A549 (cell line): ENCODE results near the gene RACGAP1. TPM values are rescaled to one million over a fixed set of nuclear protein-coding genes. Genes with fewer than 3 reads are reported as not detected.

ENCODE experiments used
- ATAC-seq, 2 experiments: fragments of 200-7000 bp in 1 of 2; fragments of >200 bp in 1 of 2; cut with Nextera tagmentation in 1 of 2; cut with Tn5 transposase in 1 of 2; 3 replicates each; pipeline versions ENCODE4 v1.8.0 to v1.9.1; 2018 to 2020; ENCODE audit warnings: mild to moderate bottlenecking in 1 of 2, moderate library complexity in 1 of 2
- CTCF ChIA-PET: fragments of 300-600 bp; sonication (Branson Sonifier 250); formaldehyde crosslinking; extraction: SDS; loops from one replicate; lab custom pipeline; 2021; ENCODE audit warnings: antibody characterized with exemption, inconsistent platforms; lab: Yijun Ruan, JAX
- POLR2A ChIA-PET: fragments of 350-600 bp; formaldehyde crosslinking; extraction: SDS; loops from one replicate; lab custom pipeline; 2021; ENCODE audit warnings: antibody characterized with exemption, inconsistent platforms; lab: Yijun Ruan, JAX
- DNase-seq, 2 experiments: peaks; one replicate each; pipeline versions ENCODE4 v3.0.0 to v3.0.0-alpha.2; 2011 to 2016; ENCODE audit warnings: low read depth in 1 of 2, low spot score in 1 of 2
- FAIRE-seq: peaks from 2 replicates; lab custom pipeline; 2011; peaks lifted over from hg19 to GRCh38; lab: Jason Lieb, UNC
- H3K27ac ChIP-seq, 2 experiments: fragments of >200 bp; sonication (Bioruptor Twin); formaldehyde crosslinking; 3 replicates each; pipeline ENCODE4 v1.5.1; 2016 to 2017
- H3K4me1 ChIP-seq: fragments of >200 bp; sonication (Bioruptor Twin); formaldehyde crosslinking; 3 replicates; pipeline ENCODE4 v1.6.1; 2016
- H3K4me2 ChIP-seq: fragments of >200 bp; sonication (Bioruptor Twin); formaldehyde crosslinking; 3 replicates; pipeline ENCODE4 v1.6.1; 2016
- H3K4me3 ChIP-seq: fragments of >200 bp; sonication (Bioruptor Twin); formaldehyde crosslinking; 3 replicates; pipeline ENCODE4 v1.5.1; 2016
- H3K9me3 ChIP-seq: fragments of >200 bp; sonication (Bioruptor Twin); formaldehyde crosslinking; 3 replicates; pipeline ENCODE4 v1.6.1; 2016
- ATOH8 ChIP-seq: fragments of 250-450 bp; sonication (Bioruptor Pico); IDR thresholded peaks from 2 replicates; pipeline ENCODE4 v1.5.0; 2020; ENCODE audit warnings: low read depth, mild to moderate bottlenecking, moderate library complexity
- BHLHE40 ChIP-seq: IDR thresholded peaks from 2 replicates; pipeline ENCODE4 v1.6.1; 2012; ENCODE audit warnings: low read depth, low read length, inconsistent platforms
- CHD4 ChIP-seq: fragments of 200-600 bp; sonication (generic); IDR thresholded peaks from 2 replicates; pipeline ENCODE4 v1.6.1; 2016; ENCODE audit warnings: antibody characterized with exemption, mild to moderate bottlenecking, borderline replicate concordance
- E2F6 ChIP-seq: IDR thresholded peaks from 2 replicates; pipeline ENCODE4 v1.6.1; 2012; ENCODE audit warnings: low read depth, borderline replicate concordance
- ELK1 ChIP-seq: fragments of 150-350 bp; IDR thresholded peaks from 2 replicates; pipeline ENCODE4 v1.6.1; 2014; ENCODE audit warnings: low read depth, mild to moderate bottlenecking, low read length
- EP300 ChIP-seq, 2 experiments: fragments of >200 bp; sonication (Bioruptor Twin); formaldehyde crosslinking; IDR thresholded peaks; 2 replicates in 1 of 2; 3 replicates in 1 of 2; pipeline ENCODE4 v1.6.1; 2016 to 2017
- FOSB ChIP-seq: fragments of 250-450 bp; sonication (Bioruptor Pico); IDR thresholded peaks from 2 replicates; pipeline ENCODE4 v1.5.0; 2020; ENCODE audit warnings: mild to moderate bottlenecking, moderate library complexity
- FOSL2 ChIP-seq, 2 experiments: fragments of 450-650 bp in 1 of 2; fragments of >200 bp in 1 of 2; sonication (Bioruptor Twin) in 1 of 2; formaldehyde crosslinking; IDR thresholded peaks; 2 replicates each; pipeline versions ENCODE4 v1.5.0 to v1.6.1; 2016 to 2020; ENCODE audit warnings: mild to moderate bottlenecking in 1 of 2, moderate library complexity in 1 of 2
- FOXS1 ChIP-seq: fragments of 250-450 bp; sonication (Bioruptor Pico); IDR thresholded peaks from 2 replicates; pipeline ENCODE4 v1.5.0; 2020; ENCODE audit warnings: mild to moderate bottlenecking, moderate library complexity
- HDAC2 ChIP-seq: fragments of 200-600 bp; sonication (generic); IDR thresholded peaks from 2 replicates; pipeline ENCODE4 v1.6.1; 2016
- HES2 ChIP-seq: fragments of >200 bp; sonication (Bioruptor Twin); formaldehyde crosslinking; IDR thresholded peaks from 2 replicates; pipeline ENCODE4 v1.6.1; 2016
- HEYL ChIP-seq: fragments of 250-450 bp; sonication (Bioruptor Pico); IDR thresholded peaks from 2 replicates; pipeline ENCODE4 v1.8.0; 2021; ENCODE audit warnings: mild to moderate bottlenecking, moderate library complexity
- HOXA7 ChIP-seq: fragments of 250-450 bp; sonication (Bioruptor Pico); IDR thresholded peaks from 2 replicates; pipeline ENCODE4 v1.5.0; 2020; ENCODE audit warnings: mild to moderate bottlenecking, moderate library complexity
- JUNB ChIP-seq: fragments of >200 bp; sonication (Bioruptor Twin); formaldehyde crosslinking; IDR thresholded peaks from 2 replicates; pipeline ENCODE4 v1.6.1; 2016
- MAX ChIP-seq: IDR thresholded peaks from 2 replicates; pipeline ENCODE4 v1.6.1; 2012
- MAZ ChIP-seq: fragments of 150-350 bp; IDR thresholded peaks from 2 replicates; pipeline ENCODE4 v1.6.1; 2014; ENCODE audit warnings: antibody characterized with exemption, low read depth, low read length, borderline replicate concordance
- MYC ChIP-seq: IDR thresholded peaks from 2 replicates; pipeline ENCODE4 v1.6.1; 2012; ENCODE audit warnings: mild to moderate bottlenecking, inconsistent platforms, low read length, improper control_type of control experiment, borderline replicate concordance
- NFE2L2 ChIP-seq: fragments of 150-350 bp; conservative IDR thresholded peaks from 2 replicates; pipeline ENCODE4 v1.6.1; 2014; ENCODE audit warnings: low read length
- PBX3 ChIP-seq: IDR thresholded peaks from 2 replicates; pipeline ENCODE4 v1.6.1; 2012
- RCOR1 ChIP-seq: fragments of 150-350 bp; IDR thresholded peaks from 2 replicates; pipeline ENCODE4 v1.6.1; 2014; ENCODE audit warnings: antibody characterized with exemption, low read length, low read depth
- REST ChIP-seq: fragments of 200-600 bp; sonication (generic); IDR thresholded peaks from 2 replicates; pipeline ENCODE4 v1.6.1; 2016; ENCODE audit warnings: antibody characterized with exemption, mild to moderate bottlenecking, moderate library complexity
- SMC3 ChIP-seq: fragments of >200 bp; sonication (Bioruptor Twin); formaldehyde crosslinking; IDR thresholded peaks from 3 replicates; pipeline ENCODE4 v1.6.1; 2018; ENCODE audit warnings: inconsistent platforms
- SREBF2 ChIP-seq: fragments of 450-650 bp; IDR thresholded peaks from 2 replicates; pipeline ENCODE4 v1.6.1; 2014; ENCODE audit warnings: mild to moderate bottlenecking, moderate library complexity
- TP53 ChIP-seq: fragments of 250-450 bp; sonication (Bioruptor Pico); IDR thresholded peaks from 2 replicates; pipeline ENCODE4 v1.5.0; 2021; ENCODE audit warnings: mild to moderate bottlenecking, moderate library complexity
- ZSCAN20 ChIP-seq: fragments of 250-450 bp; sonication (Bioruptor Pico); IDR thresholded peaks from 2 replicates; pipeline ENCODE4 v1.8.0; 2022; ENCODE audit warnings: mild to moderate bottlenecking, moderate library complexity
- WGBS: methylation state at CpG from one replicate; pipeline ENCODE4 v1.1.6; 2017; ENCODE audit errors: missing lambda C conversion rate; 5-methylcytosine and 5-hydroxymethylcytosine counted together
- polyA plus RNA-seq, 4 experiments: library from polyadenylated mRNA; depleted of rRNA in 3 of 4; stranded (reverse); fragments of >200 nt; fragmentation: RNase III in 1 of 4; extraction: RNeasy Plus Mini Kit Qiagen cat#74134 plus additional on column Dnase treatment in 1 of 4; gene quantifications; 2 replicates in 3 of 4; 3 replicates in 1 of 4; pipeline ENCODE4 v1.2.3, GENCODE V29; 2011 to 2017

RACGAP1 gene
- polyA plus RNA-seq, 2 of the 4 experiments (the other 2 are of a cell fraction): 103 to 107 TPM

GRCh38 chr12:49967042-49967776 lies 58.1 kb downstream of the RACGAP1 start (continued):
- TF ChIP-seq REST: no peak
- TF ChIP-seq E2F6: peak; percentile 33; the same call in 1 of the 2 replicates
- no peak for TF ChIP-seq ATOH8 (CRISPR knock-in tag)
- no peak for TF ChIP-seq HOXA7 (CRISPR knock-in tag)
- peak; percentile 68 for TF ChIP-seq MAX
- no peak for TF ChIP-seq HDAC2
- no peak for TF ChIP-seq HES2
- peak; percentile 66 for TF ChIP-seq SMC3
- TF ChIP-seq ZSCAN20: no peak
- no peak for TF ChIP-seq FOXS1 (CRISPR knock-in tag)

GRCh38 chr12:49966511-49967041 lies 58.7 kb downstream of the RACGAP1 start:
- H3K4me1 ChIP-seq: peaks cover 16% of the 10 kb centered on the region
- ATAC-seq (peak; percentile 3; a peak in 4 of 6 replicates), DNase-seq (no peak), FAIRE-seq (no peak)
- H3K4me2 ChIP-seq: peak overlapping the region; percentile 98
- H3K27ac ChIP-seq: peak overlapping the region in 1 of 2 experiments; percentile 85; a peak in 3 of 6 replicates
- 21% methylated on average over 16 of the region's 16 CpGs for WGBS
- no peak for TF ChIP-seq MAX
- TF ChIP-seq NFE2L2: no peak
- TF ChIP-seq HOXA7 (CRISPR knock-in tag): no peak
- no peak for TF ChIP-seq FOSL2 (IDR thresholded peaks at IDR 0.05)
- no peak for TF ChIP-seq FOSL2 (CRISPR knock-in tag; IDR thresholded peaks at IDR 0.05)
- TF ChIP-seq BHLHE40: no peak
- TF ChIP-seq RCOR1: no peak
- TF ChIP-seq TP53 (CRISPR knock-in tag): no peak
- no peak for TF ChIP-seq HES2
- H3K4me3 ChIP-seq: no peak overlapping the region
- H3K9me3 ChIP-seq: no peaks in the 10 kb centered on the region
- POLR2A ChIA-PET: interaction anchor here (1.1 to 1.4 kb wide), 3 partner anchors 21 to 118 kb away, joined by 3 to 6 read pairs (median 3); partner anchors contain the start of gene SMARCD1
- CTCF ChIA-PET: interaction anchor here (0.6 to 29.8 kb wide), 68 partner anchors 8 to 381 kb away, joined by 3 to 708 read pairs (median 6); partner anchors contain the start of genes AQP2, ASIC1, CERS5 and COX14

- Histone ChIP-seq H3K9me3 (no peaks in the 10 kb centered on the region), H3K4me2 (no peak overlapping the region), H3K4me1 (peaks cover 16% of the 10 kb centered on the region), H3K4me3 (no peak overlapping the region), H3K27ac (no peak overlapping the region)
- ChIA-PET POLR2A (no interaction called here), CTCF (interaction anchor here (0.6 to 29.8 kb wide), 30 partner anchors 9 to 349 kb away, joined by 3 to 708 read pairs (median 14); partner anchors contain the start of genes AQP2, ASIC1 and SMARCD1)
- DNase-seq: no peak
- ATAC-seq: no peak
- WGBS: 61% methylated on average over 6 of the region's 6 CpGs
- no peak for FAIRE-seq
- TF ChIP-seq MYC (no peak), ELK1 (no peak), HEYL (CRISPR knock-in tag) (no peak), SREBF2 (no peak), FOSB (CRISPR knock-in tag) (no peak), JUNB (no peak), CHD4 (no peak), EP300 (IDR thresholded peaks at IDR 0.05) (no peak), MAZ (no peak), HOXA7 (CRISPR knock-in tag) (no peak), PBX3 (no peak)
Observed at GRCh38 chr12:49965836-49966235, 59.5 kb downstream of the RACGAP1 start.
